CD4-positive, alpha-beta T cell treated with Interleukin-1 beta for 1 hour (primary cell): ENCODE data around the gene MAPK4.

Experiments
- DNase-seq, 2 donors: peaks; one replicate each; pipeline ENCODE4 v3.0.0-alpha.2; 2020 to 2022

Gene MAPK4

GRCh38 chr18:50626317-50626716 lies 66.4 kb downstream of the MAPK4 start:
- no peak for DNase-seq

DNA sequence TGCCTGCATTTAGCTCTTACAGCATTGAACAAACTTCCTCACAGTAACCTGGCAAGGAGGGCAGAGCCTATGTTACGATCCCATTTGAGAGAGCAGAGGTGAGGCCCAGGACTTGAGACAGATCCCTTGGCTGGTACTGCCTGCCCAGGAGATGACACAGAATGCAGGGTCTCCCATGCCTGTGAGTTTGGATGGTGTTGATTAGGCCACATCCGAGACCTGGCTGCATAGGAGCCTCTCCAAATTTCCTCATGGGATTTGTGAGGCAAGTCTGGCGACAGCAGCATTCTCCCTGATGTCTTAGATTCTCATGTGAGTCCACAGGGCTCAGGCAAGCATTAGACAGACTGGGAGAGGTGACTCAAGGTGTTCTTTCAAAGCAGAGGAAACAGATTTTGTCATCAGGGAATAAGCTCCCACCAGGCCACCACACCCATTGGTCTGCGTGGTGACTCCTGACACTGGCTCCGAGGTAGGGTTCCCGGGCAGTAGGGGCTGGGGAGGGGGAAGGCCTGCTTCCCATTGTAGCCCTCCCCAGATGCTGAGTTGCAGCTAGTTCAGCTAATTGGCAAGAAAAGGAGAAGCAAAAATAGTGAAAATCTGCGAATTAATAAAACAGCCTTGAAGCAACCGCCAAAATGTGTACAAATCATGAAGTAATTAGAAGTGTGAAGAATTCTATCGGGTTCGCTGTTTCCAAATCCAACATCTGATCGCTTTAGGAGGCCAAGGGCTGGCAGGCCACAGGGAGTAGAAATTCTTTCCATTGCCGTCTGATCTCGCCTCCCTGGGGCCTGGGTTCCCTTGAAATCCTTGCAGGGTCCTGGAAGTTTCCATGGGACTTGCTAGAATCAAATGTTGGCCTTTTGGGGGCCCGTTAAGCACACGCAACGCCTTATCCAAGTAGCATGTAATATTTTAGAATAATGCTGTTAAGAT lies 68.0 kb downstream of the MAPK4 start:
- no peak for DNase-seq

GRCh38 chr18:50628533-50628905 lies 68.6 kb downstream of the MAPK4 start:
- no peak for DNase-seq

DNA sequence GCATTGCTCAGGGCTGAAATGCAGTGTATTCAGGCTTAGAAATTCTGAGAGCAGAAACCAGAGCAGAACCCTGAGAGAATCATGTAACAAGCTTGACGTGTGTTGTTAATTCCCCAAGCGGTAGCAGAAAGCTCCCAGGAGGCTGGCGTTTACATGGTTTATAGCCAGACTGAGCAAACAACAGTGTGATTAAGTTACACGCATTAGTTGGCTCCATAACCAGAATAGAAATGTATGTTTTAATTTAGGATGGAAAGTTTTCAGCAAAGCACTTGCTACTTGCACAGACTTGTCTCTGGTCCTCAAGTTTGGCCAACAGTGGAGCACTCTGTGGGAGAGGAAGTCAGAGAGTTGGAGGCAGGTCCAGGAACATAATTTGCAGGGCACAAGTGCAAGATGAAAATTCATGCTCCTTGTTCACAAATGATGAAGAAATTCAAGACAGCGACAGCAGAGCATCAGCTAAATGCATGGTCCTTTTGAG lies 69.3 kb downstream of the MAPK4 start:
- no peak for DNase-seq

GRCh38 chr18:50630895-50631294 lies 71.0 kb downstream of the MAPK4 start:
- DNase-seq = no peak

GRCh38 chr18:50632895-50633515 lies 73.1 kb downstream of the MAPK4 start:
- DNase-seq = no peak

- DNase-seq = no peak
Observed at GRCh38 chr18:50633992-50634391, 74.1 kb downstream of the MAPK4 start.

DNA sequence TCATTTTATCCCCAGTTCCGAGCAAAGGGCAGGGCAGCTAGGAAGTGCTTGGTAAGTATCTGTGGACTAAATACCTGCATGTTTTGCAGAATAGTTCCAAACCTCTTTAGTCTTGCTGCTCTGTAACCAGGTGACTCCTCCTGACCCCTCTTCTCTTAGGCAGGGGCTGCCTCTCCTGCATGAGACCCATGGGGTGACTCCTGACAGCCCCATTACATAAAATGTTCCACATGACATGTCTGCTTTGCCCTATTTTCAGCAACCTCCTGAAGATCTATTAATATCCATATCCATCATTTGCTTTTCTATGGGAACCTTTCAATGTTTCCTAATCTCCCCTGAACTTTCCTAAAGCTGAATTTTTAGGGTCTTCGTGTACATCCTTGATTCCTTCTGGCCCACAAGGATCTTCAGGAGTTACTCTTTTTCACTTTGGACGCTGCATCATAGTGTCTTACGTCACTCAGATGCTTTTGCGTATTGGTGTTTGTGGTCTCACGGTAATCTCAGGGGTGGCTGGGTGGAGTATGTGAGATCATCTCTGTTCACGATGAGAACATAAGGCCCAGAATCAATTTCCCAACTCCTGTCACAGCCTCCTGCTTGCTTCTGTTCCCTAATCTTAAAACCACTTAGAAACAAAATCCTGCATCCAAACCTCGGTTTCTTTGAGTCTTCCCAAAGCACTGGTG lies 76.6 kb downstream of the MAPK4 start:
- no peak for DNase-seq

GRCh38 chr18:50638016-50638883 lies 78.4 kb downstream of the MAPK4 start:
- DNase-seq = no peak

- DNase-seq = no peak
Observed at GRCh38 chr18:50638884-50639420, 79.1 kb downstream of the MAPK4 start.

DNA sequence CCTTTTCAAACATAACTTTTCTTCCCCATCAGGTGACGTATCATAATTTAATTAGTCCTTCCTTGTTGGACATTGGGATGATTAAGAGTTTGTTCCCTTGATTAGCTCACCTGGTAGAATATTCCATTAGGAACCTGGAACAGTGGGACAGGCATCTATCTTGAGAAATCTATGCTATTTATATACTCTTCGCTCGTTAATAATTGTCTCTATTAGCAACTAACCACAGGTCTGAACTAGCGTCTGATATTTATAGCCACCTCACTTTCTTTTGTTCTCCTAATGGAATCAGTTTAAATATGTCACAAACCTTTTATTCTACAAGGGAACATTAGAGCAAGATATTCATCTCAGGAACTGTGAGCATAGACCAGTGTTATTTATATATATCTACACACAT lies 79.8 kb downstream of the MAPK4 start:
- DNase-seq = no peak

DNA sequence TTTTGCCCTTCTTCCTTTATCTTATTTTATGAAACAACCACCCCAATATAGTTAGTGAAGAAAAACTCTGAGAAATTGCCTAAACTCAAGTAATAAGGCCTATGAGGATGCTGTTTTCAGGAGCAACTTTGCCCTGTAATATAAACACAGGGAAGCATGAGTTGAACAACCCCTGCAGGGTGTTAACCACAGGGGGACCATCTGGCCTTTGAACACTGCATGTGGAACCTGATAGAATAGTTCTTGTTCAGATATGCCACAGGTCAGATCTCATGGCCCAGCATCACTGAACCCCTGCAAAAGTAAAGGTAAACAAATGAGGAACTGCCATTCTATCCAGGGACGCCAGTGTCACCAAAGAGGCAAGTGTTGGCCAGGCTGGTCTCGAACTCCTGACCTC lies 82.6 kb downstream of the MAPK4 start:
- no peak for DNase-seq

DNA sequence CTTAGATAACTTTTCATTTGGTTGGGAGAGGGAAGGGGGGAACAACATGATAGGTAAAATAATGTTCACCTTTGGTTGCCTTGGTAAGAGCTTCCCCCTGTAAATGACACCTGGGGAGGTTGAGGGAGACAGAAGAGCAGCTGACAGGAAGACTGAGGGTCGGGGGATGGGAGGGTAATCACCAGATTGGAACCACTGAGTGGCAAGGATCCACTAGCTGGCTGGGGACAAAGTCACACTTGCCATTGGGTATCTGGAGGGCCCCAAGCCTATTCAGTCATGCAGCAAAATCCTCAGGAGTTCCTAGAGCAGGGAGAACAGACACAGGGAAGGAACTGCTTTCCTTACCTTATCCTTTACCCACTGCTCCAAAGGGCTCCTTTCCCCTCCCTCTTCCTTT lies 84.3 kb downstream of the MAPK4 start:
- DNase-seq = no peak

- no peak for DNase-seq
Observed at GRCh38 chr18:50644807-50645206, 84.9 kb downstream of the MAPK4 start.

DNA sequence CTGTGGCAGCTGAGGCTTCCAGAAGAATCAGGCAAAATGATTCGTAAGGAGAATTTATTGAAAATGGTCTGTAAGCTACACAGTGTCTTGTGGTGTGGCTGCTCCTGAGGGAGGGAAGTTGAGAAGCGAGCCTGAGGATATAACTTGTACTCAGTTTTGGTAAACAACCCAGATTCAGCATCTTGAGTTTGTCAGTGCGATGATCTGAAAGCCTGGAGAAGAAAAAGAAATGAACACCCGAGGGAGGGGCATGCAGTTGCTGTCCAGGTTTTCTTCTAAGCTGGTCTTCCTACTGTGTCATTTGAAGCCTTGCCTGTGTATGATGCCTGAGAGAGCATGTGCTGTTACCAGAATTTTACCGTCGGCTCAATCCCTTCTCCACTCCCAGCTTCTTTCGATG lies 87.3 kb downstream of the MAPK4 start:
- DNase-seq = no peak

- DNase-seq = no peak
Observed at GRCh38 chr18:50647792-50648191, 87.9 kb downstream of the MAPK4 start.

DNA sequence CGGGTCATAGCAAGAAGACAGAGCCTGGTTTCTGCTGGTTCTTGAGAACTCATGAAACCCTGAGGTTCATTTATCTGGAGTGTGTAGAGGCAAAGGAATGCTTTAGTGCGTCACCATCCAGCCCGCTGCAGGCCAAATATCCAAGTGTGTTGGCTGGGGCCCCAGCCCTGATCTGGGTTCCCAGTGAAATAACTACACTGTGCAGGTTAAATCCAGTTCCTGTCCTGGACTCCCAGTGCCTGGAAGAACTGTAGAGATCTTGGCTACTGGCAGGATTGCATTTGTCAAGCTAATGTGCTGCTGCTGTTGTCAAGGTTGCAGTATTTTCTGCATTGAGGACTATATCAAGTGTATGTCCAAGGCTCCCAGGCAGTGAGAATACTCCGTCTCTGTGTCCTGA lies 89.9 kb downstream of the MAPK4 start:
- no peak for DNase-seq

GRCh38 chr18:50651334-50651733 lies 91.4 kb downstream of the MAPK4 start:
- no peak for DNase-seq

DNA sequence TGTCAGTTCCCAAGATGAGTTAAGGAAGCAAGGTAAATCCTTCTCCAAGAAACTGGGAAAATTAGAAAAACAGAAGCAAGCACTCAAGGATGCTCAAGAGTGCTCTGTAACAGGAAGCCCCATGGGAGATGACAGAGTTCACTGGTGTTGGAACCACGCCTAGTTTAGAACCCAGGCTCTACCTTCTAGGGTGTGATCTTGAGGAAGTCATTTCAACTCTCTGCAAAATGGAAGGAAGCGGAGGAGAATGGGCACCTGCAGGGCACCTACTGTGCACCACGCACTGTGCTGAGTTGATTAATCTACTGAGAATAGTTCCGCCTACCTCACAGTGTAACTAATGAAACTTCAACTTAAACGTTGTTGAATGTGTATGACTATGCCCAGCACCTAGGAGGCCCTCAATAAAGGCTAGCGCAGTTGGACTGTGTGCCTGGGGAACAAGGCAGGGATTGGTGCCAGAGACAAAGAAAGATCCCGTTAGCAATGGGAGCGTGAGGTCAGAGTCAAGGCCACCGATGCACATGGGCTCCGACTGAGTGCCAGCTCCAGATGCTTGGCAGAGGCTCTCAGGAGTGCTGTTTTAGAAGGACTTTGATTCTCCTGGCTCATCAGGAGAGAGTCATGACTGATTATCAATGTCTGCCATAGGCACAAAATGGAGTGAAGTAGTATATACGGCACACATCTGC lies 93.7 kb downstream of the MAPK4 start:
- DNase-seq = no peak

DNA sequence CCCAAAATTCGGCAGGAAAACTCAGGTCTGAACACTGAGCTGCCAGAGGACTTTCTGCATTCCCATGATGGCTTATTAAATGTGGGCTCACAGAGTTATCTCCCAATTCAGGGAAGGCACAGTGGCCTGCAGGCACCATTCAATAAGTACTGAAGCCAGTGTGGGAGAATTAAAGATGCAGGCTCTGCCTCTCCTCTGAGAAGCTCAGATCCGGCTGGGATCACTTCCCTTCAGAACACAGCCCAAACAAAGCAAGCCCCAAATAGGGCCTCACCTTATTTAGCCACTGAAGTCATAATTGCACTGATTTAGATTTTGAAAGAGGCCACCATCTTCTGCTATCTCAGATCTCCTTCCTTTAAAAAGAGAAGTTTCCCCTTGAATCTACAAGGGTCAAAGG lies 94.3 kb downstream of the MAPK4 start:
- DNase-seq = no peak

- no peak for DNase-seq
Observed at GRCh38 chr18:50654658-50655550, 95.0 kb downstream of the MAPK4 start.
